SKM-1 treated with dmso at 0.1 percent for 144 hours (cell line): ENCODE data around the gene EPHA3.

Source experiments
- DNase-seq: peaks from one replicate; lab custom pipeline; 2025; ENCODE audit not compliant: unreplicated experiment; lab: John Stamatoyannopoulos, UW

The EPHA3 gene

GRCh38 chr3:89278302-89279025, 171.0 kb downstream of the EPHA3 start:
- DNase-seq, result no peak

GRCh38 chr3:89280301-89280700, 172.9 kb downstream of the EPHA3 start:
- DNase-seq, result no peak

GRCh38 chr3:89280822-89281365, 173.5 kb downstream of the EPHA3 start:
- DNase-seq, result no peak

- no peak for DNase-seq
These were observed 180.6 kb downstream of the EPHA3 start for GRCh38 chr3:89287902-89288508.

GRCh38 chr3:89289574-89290190, 182.3 kb downstream of the EPHA3 start:
- DNase-seq, result no peak

GRCh38 chr3:89297199-89297598, 189.8 kb downstream of the EPHA3 start:
- no peak for DNase-seq

GRCh38 chr3:89300526-89300925, 193.1 kb downstream of the EPHA3 start:
- DNase-seq, result no peak

- no peak for DNase-seq
These were observed 193.6 kb downstream of the EPHA3 start for GRCh38 chr3:89300981-89301380.

GRCh38 chr3:89303701-89304100, 196.3 kb downstream of the EPHA3 start:
- no peak for DNase-seq

GRCh38 chr3:89306540-89306939, 199.1 kb downstream of the EPHA3 start:
- DNase-seq, result no peak

- DNase-seq, result no peak
These were observed 204.2 kb downstream of the EPHA3 start for GRCh38 chr3:89311581-89311980.

GRCh38 chr3:89312141-89312540, 204.7 kb downstream of the EPHA3 start:
- no peak for DNase-seq

GRCh38 chr3:89314454-89315098, 207.2 kb downstream of the EPHA3 start:
- no peak for DNase-seq

GRCh38 chr3:89315750-89316470, 208.5 kb downstream of the EPHA3 start:
- no peak for DNase-seq

GRCh38 chr3:89320186-89320585, 212.8 kb downstream of the EPHA3 start:
- no peak for DNase-seq

- no peak for DNase-seq
These were observed 219.6 kb downstream of the EPHA3 start for GRCh38 chr3:89326997-89327396.

GRCh38 chr3:89332386-89332785, 225.0 kb downstream of the EPHA3 start:
- DNase-seq, result no peak

- DNase-seq, result no peak
These were observed 225.4 kb downstream of the EPHA3 start for GRCh38 chr3:89332793-89333192.

- DNase-seq, result no peak
These were observed 228.3 kb downstream of the EPHA3 start for GRCh38 chr3:89335693-89336092.

- DNase-seq, result no peak
These were observed 233.0 kb downstream of the EPHA3 start for GRCh38 chr3:89340408-89340807.

- no peak for DNase-seq
These were observed 236.7 kb downstream of the EPHA3 start for GRCh38 chr3:89344076-89344475.
